ENCODE measurements around the gene AR. TPM values are rescaled to one million over a fixed set of nuclear protein-coding genes. Genes with fewer than 3 reads are reported as not detected.

Gene AR, protein sequence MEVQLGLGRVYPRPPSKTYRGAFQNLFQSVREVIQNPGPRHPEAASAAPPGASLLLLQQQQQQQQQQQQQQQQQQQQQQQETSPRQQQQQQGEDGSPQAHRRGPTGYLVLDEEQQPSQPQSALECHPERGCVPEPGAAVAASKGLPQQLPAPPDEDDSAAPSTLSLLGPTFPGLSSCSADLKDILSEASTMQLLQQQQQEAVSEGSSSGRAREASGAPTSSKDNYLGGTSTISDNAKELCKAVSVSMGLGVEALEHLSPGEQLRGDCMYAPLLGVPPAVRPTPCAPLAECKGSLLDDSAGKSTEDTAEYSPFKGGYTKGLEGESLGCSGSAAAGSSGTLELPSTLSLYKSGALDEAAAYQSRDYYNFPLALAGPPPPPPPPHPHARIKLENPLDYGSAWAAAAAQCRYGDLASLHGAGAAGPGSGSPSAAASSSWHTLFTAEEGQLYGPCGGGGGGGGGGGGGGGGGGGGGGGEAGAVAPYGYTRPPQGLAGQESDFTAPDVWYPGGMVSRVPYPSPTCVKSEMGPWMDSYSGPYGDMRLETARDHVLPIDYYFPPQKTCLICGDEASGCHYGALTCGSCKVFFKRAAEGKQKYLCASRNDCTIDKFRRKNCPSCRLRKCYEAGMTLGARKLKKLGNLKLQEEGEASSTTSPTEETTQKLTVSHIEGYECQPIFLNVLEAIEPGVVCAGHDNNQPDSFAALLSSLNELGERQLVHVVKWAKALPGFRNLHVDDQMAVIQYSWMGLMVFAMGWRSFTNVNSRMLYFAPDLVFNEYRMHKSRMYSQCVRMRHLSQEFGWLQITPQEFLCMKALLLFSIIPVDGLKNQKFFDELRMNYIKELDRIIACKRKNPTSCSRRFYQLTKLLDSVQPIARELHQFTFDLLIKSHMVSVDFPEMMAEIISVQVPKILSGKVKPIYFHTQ
- polyA plus RNA-seq (0.82 and 1.1 TPM in 2 replicates), polyA minus RNA-seq (2.4 TPM in 2 replicates)

DNA sequence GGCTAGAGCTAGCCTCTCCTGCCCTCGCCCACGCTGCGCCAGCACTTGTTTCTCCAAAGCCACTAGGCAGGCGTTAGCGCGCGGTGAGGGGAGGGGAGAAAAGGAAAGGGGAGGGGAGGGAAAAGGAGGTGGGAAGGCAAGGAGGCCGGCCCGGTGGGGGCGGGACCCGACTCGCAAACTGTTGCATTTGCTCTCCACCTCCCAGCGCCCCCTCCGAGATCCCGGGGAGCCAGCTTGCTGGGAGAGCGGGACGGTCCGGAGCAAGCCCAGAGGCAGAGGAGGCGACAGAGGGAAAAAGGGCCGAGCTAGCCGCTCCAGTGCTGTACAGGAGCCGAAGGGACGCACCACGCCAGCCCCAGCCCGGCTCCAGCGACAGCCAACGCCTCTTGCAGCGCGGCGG lies at the start of gene AR:
TSS of gene AR (plus strand) at position 204 of the 400 bp plus-strand sequence. CDS start 1,126 bp downstream, outside the sequence.
- Histone ChIP-seq H3K36me3 (ENCODE audit: insufficient read depth, low read length) (no peaks in the 10 kb centered on the region), H3F3A (ENCODE audit: insufficient read depth, low read length, poor library complexity, severe bottlenecking) (no peaks in the 10 kb centered on the region), H3K4me2 (ENCODE audit: low read length) (peak within 1 kb of the TSS; percentile 80), H3K79me2 (replicated peaks; ENCODE audit: insufficient read depth, low read length) (no peaks in the 10 kb centered on the region), H3K9me2 (ENCODE audit: insufficient read depth, low read length) (no peaks in the 10 kb centered on the region), H3K9me3 (ENCODE audit: low read length) (no peaks in the 10 kb centered on the region), H3K27me3 (ENCODE audit: insufficient read depth, low read depth, low read length) (peaks cover 6% of the 10 kb centered on the region), H2AFZ (ENCODE audit: low read depth, low read length) (no peak within 1 kb of the TSS), H3K4me3 (ENCODE audit: low read length) (peak within 1 kb of the TSS; percentile 74), H3K9ac (ENCODE audit: low read length) (no peak within 1 kb of the TSS), H3K27ac (ENCODE audit: low read length) (no peak within 1 kb of the TSS), H4K20me1 (ENCODE audit: insufficient read depth) (no peaks in the 10 kb centered on the region)
- no peak for TF ChIP-seq EZH2 (IDR thresholded peaks at IDR 0.05; ENCODE audit: borderline replicate concordance, insufficient read depth, low read length, poor library complexity, severe bottlenecking)
- TF ChIP-seq RAD21 (conservative IDR thresholded peaks at IDR 0.05), result no peak
- TF ChIP-seq, protein P1, sequence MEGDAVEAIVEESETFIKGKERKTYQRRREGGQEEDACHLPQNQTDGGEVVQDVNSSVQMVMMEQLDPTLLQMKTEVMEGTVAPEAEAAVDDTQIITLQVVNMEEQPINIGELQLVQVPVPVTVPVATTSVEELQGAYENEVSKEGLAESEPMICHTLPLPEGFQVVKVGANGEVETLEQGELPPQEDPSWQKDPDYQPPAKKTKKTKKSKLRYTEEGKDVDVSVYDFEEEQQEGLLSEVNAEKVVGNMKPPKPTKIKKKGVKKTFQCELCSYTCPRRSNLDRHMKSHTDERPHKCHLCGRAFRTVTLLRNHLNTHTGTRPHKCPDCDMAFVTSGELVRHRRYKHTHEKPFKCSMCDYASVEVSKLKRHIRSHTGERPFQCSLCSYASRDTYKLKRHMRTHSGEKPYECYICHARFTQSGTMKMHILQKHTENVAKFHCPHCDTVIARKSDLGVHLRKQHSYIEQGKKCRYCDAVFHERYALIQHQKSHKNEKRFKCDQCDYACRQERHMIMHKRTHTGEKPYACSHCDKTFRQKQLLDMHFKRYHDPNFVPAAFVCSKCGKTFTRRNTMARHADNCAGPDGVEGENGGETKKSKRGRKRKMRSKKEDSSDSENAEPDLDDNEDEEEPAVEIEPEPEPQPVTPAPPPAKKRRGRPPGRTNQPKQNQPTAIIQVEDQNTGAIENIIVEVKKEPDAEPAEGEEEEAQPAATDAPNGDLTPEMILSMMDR (IDR thresholded peaks at IDR 0.05; ENCODE audit: poor library complexity, severe bottlenecking), result no peak
- TF ChIP-seq EP300 (conservative IDR thresholded peaks at IDR 0.05; ENCODE audit: poor library complexity, severe bottlenecking), result no peak
- no peak for TF ChIP-seq REST (IDR thresholded peaks at IDR 0.05; ENCODE audit: borderline replicate concordance)
- no peak for TF ChIP-seq SMC3 (conservative IDR thresholded peaks at IDR 0.05; ENCODE audit: poor library complexity)
- TF ChIP-seq POLR2AphosphoS5 (IDR thresholded peaks at IDR 0.05), result no peak
- no peak for TF ChIP-seq TAF1 (IDR thresholded peaks at IDR 0.05; ENCODE audit: low read depth)
- TF ChIP-seq MXI1 (conservative IDR thresholded peaks at IDR 0.05; ENCODE audit: poor library complexity, severe bottlenecking), result no peak

DNA sequence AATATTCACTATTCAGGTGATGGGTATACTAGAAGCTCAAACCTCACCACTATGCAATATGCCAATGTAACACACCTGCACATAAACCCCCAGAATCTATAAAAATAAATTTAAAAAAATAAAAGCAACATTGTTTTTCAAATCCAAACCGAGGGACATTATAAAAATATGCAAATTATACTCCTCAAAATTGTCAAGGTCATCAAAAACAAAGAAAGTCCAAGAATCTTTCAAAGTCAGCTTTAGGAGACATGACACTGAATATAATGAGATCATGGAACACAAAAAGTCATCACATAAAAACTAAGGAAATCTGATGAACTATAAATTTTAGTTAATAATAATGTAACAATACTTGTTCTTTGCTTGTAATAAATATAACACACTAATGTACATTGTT lies 43.2 kb upstream of the AR start:
- H3K9me2 ChIP-seq (ENCODE audit: insufficient read depth, low read length), result no peaks in the 10 kb centered on the region
- no peaks in the 10 kb centered on the region for H3K79me2 ChIP-seq (replicated peaks; ENCODE audit: insufficient read depth, low read length)
- no peak overlapping the region for H3K9ac ChIP-seq (ENCODE audit: low read length)
- no peak overlapping the region for H3K27ac ChIP-seq (ENCODE audit: low read length)
- no peak overlapping the region for H3K4me3 ChIP-seq (ENCODE audit: low read length)
- H3K36me3 ChIP-seq (ENCODE audit: insufficient read depth, low read length), result no peaks in the 10 kb centered on the region
- no peak for TF ChIP-seq MXI1 (conservative IDR thresholded peaks at IDR 0.05; ENCODE audit: poor library complexity, severe bottlenecking)
- TF ChIP-seq RAD21 (conservative IDR thresholded peaks at IDR 0.05), result no peak
- no peak for TF ChIP-seq EP300 (conservative IDR thresholded peaks at IDR 0.05; ENCODE audit: poor library complexity, severe bottlenecking)
- TF ChIP-seq POLR2AphosphoS5 (IDR thresholded peaks at IDR 0.05), result no peak
- no peak for TF ChIP-seq TAF1 (IDR thresholded peaks at IDR 0.05; ENCODE audit: low read depth)
- no peak for TF ChIP-seq REST (IDR thresholded peaks at IDR 0.05; ENCODE audit: borderline replicate concordance)
- no peak for TF ChIP-seq SMC3 (conservative IDR thresholded peaks at IDR 0.05; ENCODE audit: poor library complexity)
- TF ChIP-seq EZH2 (IDR thresholded peaks at IDR 0.05; ENCODE audit: borderline replicate concordance, insufficient read depth, low read length, poor library complexity, severe bottlenecking), result no peak
- H3K9me3 ChIP-seq (ENCODE audit: low read length), result no peaks in the 10 kb centered on the region
- H3F3A ChIP-seq (ENCODE audit: insufficient read depth, low read length, poor library complexity, severe bottlenecking), result no peaks in the 10 kb centered on the region
- H2AFZ ChIP-seq (ENCODE audit: low read depth, low read length), result no peak overlapping the region
- no peaks in the 10 kb centered on the region for H4K20me1 ChIP-seq (ENCODE audit: insufficient read depth)
- no peak overlapping the region for H3K4me2 ChIP-seq (ENCODE audit: low read length)
- H3K27me3 ChIP-seq (ENCODE audit: insufficient read depth, low read depth, low read length), result no peaks in the 10 kb centered on the region

Data from neural cell (in vitro differentiated cells).